Measurements from ENCODE around the gene AZGP1.
A peak's percentile ranks its signal among the peaks of the same experiment; 100 is the strongest.
"Not testable (repeated sequence)": the region's sequence is repeated elsewhere in the genome, so short reads cannot be mapped to it uniquely, and the experiment has no call there.

AZGP1 gene

DNA sequence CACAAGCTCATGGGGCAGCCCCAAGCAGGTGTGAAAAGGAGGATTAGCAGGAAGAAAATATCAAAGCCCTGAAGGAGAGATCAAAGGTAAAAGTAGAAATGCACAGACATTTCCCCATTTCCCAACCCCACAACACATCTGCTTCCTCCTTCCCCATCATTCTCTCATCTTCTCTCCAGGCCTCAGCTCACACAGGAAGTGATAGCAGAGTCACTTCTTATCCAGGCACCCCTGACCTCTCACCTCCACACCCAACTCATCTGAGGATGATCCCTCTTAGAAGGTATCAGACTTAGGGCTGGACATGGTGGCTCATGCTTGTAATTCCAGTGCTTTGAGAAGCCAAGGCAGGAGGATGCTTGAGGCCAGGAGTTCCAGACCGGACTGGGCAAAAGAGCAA is 28.2 kb downstream of the AZGP1 start:
- no peak for DNase-seq

DNA sequence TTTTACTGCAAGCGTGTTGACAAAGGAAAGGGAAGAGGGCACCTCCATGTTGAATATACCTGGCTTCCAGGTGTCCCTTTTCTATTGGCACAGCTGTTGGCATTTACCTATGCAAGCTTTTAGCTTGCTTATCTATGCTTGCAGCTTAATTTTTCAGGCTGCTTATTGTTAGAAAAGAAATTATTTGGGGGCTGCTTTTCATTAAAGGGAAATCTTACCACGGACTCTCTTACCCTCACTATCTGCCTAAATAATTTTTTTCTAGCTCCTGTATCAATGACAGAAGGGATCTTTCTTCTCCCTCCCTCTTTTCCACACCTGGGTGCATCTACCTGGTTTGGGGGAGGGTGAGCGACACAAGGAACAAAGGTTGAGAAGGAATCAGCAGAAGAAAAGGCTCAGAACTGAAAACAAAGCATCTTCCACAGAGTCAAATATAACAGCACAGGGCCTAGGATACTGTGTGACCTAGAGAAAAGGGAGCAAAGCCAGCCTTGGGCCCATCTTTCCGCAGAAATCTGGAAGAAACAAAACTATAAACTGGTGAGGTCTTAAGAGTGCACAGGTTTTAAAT is 31.2 kb downstream of the AZGP1 start:
- peak; percentile 98 for DNase-seq

DNA sequence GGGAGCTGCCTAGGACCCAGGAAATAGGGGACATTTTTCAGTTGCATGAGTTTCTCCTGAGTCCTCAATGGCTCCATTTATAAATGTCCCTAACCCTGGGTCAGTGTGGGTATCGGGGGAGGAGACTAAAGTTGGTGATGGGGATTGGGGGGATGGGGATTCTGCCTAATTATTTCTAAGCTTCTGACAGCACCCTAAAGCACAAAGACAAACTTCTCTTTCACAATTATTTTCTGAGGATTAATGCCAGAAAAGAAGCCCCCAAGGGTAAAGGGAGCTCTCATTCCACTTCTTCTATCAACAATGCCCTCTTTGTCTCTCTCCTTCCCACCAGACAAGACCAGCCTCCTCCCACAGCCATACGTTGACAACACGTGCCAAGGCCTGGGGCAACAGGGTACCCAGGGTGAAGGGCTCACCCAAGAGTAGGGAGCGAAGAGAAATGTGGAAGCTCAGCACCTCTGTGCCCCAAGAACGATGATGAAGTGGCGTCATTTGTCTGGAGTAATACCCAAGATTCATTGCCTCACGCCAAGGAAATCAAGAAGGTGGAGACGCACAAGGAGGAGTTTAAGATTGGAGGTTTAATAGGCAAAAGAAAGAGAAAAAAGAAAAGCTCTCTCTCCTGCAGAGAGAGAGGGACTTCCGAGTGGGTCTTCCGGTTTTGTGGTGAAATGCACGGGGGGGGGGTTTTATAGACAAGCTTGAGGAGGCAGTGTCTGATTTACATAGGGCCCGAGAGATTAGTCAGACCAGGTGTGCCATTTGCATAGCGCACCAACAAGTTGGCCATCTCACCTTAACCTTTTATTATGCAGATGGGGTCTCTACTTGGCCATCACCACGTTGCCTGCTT is 32.0 kb downstream of the AZGP1 start:
- DNase-seq = peak; percentile 99

DNA sequence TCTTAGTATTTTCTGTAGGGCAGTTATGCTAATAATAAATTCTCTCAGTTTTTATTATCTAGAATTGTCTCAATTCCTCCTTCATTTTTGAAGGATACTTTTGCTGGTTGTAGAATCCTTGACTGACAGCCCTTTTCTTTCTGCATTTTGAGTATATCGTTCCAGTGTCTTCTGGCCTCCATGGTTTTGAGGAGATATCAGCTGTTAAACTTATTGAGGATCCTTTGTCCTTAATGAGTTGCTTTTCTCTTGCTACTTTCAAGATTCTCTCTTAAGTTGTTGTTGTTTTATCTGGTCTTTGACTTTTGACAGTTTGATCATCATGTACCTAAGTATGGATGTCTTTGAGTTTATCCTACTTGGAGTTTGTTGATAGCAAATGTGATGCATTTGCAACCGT is 37.5 kb downstream of the AZGP1 start:
- no peak for DNase-seq

DNA sequence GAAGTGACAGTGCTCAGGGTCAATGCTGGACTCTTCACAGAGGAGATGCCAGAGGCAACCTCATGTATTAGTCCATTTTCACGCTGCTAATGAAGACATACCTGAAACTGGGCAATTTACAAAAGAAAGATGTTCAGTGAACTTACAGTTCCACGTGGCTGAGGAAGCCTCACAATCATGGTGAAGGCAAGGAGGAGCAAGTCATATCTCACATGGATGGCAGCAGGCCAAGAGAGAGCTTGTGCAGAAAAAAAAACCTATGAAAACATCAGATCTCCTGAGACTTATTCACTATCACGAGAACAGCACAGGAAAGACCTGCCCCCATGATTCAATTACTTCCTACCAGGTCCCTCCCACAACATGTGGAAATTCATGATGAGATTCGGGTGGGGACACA is 40.8 kb downstream of the AZGP1 start:
- not testable (repeated sequence) for DNase-seq

DNA sequence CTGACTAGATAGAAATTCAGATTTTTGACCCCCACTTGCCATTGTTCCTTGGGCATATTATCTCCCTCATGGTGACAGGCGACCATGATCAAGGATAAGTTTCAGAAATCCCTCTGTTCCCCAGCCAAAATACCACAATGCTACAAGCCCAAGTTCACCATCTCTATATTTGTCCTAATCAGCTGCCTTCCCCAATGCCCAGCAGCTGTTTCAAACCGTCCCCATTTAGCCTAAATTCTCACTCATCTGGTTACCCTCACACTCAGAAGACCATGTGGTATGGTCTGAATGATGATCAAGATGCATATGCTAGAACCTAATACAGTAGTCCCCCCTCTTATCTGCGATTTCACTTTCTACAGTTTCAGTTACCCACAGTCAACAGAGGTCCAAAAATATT is 45.5 kb downstream of the AZGP1 start:
- DNase-seq = no peak

DNA sequence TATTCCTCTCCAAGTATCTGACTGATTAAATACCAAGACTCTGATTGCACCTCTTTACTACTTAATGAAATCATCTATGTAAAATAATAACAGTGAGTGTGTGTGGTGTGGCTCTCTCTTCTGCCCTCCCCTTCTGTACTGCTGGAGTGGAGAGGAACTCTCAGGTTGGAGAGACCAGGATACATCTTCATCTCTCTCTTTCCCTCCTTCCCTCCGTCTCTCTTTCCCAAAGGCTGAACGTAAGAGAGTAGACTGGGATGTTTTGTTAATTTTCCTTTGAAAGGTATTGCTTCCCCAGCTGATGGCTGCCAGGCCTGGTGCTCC is 46.1 kb downstream of the AZGP1 start:
- DNase-seq = no peak

DNA sequence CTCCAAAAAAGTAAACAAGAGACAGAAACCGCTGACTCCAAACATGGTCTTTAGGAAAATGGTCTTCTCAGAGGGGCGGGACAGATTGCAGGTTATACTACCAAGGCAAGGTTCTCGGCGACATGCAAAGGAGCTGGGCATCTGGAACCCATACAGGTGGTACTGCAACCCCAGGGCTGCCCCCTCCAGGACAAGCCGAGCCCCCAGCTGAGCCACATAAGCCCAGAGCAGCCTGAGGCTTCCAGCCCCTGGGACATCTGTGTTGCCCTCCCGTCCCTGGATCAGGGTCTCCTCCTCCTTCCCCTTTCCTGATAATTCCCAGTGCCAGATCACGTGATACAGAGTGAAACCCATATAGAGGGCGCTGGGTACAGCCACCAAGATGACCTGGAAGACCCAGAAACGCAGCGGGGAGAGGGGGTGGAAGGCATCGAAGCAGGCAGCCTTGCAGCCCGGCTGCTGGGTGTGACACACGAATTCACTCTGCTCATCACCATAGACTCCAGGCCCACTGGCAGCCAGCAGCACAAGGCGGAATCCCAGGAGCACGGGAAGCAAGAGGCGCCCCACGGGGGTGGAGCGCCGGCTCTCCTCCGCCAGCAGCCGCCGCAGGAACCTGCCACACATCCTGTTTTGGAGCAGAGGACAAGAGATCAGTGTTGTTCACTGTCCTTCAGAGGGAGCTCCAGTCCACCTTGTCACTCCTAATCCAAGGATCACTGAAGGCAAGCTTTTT is 46.7 kb downstream of the AZGP1 start, which contains the start of gene GJC3:
GJC3 (minus strand) TSS at position 627 of the 736 bp plus-strand sequence; CDS start at position 627, 0 bp downstream.
- DNase-seq = peak; percentile 92

DNA sequence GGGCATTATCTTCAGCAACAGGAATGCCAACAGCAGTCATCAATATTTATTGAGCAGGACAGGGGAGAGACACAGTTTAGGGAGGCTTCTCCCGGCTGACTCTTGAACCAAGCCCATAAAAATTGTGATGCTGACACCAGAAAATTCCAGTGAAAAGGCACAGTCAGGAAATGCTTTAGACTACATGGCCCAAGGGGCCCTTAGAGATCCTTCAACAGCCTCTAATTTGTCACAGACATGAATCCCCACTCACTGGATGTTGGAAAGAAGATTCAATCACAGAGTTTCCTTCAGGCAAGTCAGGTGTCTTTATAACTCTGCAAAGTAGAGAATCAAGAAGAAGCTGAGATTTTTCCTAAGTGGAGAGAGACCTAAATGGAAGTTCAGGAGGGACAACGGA is 47.6 kb downstream of the AZGP1 start:
- DNase-seq = no peak

DNA sequence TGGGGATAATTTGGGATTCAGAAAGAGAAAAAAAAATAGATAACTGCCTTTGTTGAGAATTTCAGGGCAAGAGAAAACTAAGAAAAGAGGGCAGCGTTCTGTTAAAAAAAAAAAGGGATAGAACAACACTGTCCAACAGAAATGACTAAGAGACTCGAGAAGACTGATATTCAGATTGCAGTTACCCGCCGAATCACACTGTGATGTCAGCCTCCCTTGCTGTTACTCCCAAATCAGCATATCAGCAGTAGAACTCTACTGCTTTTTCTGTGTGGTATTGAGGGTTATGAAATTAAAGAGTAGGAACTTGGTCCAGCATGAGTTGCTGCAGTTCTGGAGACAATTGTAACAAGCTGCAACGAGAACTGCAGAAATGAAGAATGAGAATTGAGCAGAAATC is 48.3 kb downstream of the AZGP1 start:
- DNase-seq = no peak

DNA sequence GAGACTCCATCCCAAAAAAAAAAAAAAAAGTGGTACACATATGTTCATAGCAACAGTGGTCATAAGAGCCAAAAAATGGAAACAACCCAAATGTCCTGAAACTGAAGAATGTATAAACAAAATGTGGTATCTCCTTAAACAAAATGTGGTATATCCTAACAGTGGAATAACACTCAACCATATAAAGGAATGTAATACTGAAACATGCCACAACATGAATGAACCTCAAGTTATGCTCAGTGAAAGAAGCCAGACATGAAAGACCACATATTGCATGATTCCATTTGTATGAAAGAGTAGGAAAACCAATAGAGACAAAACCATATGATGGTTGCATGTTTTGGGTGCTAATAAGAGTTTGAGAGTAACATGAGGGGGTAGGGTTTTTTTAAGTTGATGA is 49.5 kb downstream of the AZGP1 start:
- DNase-seq = no peak

DNA sequence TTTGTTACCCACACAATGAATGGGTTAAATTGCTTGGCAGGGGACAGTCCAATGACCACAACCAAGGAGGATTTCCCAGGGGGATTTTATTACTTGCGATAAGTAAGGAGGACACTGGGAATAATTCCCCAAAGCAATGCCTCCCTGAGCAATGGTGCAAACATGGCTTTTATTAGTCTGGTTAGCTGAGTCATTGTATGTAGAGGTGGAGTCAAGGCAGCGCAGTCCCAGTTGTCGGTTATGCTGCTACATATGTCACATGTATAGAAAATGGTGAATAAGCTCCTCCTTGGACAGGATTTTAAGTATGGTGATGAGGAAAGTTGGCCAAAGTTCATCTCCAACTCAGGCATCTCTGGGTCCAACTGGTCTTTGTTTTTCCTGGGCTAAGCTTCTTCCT is 52.6 kb downstream of the AZGP1 start:
- DNase-seq = no peak

DNA sequence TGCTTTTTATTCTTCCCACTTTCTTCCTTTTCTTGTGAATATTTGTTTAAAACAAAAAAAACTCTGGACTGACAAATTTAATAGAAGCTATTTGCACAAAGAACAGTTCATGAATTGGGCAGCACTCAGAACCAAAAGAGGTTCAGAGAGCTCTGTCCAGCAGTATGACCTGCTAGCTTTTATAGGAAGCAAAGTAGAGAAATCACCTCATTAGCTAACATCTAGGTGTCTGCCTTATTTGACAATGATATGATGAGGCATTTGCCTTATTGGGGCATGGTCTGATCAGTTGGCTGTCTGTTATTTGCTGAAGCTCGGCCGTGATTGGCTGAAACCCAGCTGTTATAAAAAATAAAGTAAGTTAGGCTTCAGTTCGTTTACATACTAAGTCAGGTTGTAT is 55.7 kb downstream of the AZGP1 start:
- no peak for DNase-seq

DNA sequence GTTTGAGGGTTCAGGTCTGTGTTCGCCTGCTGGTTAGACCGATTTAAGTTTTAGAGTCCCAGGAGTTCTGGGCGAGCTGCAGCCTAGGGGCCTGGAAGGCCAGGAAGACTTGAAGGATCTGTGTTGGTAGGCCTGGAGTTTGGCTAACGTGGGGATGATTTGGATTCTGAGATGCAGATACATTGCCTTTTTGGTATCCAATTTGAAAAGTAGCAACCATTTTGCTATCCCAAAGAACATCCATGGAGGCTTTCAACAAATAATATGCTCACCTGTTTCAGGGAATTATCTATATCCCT is 56.1 kb downstream of the AZGP1 start:
- no peak for DNase-seq

DNA sequence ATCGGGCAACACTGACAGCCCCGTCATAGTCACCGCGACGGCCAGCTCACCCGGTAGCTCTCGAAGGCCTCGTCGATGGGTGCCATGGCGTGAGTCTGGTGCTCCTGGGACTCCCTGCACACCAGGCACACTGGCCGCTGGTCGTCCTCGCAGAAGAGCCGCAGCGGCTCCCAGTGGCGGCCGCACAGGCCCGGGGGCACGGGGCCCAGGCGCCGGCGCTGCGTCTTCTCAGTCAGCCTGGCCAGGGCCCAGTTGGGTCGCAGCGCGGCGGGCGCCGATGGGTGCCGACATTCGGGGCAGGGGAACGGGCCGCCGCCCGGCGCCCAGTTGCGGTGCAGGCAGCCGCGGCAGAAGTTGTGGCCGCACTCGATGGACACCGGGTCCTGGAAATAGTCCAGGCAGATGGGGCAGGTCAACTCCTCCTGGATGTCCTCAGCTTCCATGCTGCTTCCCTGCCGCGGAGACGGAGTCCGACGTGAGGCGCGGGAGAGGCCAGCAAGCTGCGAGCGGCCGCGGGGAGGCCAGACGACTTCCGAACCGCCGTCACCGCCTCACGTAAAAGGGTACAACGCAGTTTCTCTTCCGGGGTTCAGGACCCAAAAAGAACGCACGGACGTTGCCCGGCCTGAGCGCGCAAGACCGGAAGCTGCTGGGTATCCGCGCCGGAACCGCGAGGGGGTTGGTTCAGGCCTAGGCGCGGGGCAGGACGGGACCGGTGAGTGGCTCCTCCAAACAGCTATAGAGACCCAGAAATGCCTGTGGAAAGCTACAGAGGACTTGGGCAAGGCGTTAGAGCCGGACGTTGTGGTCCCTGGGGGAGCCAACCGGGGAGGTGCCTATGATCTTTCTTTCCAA is 56.6 kb downstream of the AZGP1 start, which contains the start of gene TRIM4:
TRIM4 (minus strand) TSS at position 572 of the 855 bp plus-strand sequence; CDS start at position 443, 129 bp downstream.
- DNase-seq = peak; percentile 91

Measured in NCI-H526 treated with DMSO at 0.1 percent for 48 hours (cell line).